Mammary epithelial cell (primary cell): ENCODE results near the gene PRKCQ.

Experiments
- EZH2 ChIP-seq: IDR thresholded peaks from 2 replicates; pipeline ENCODE4 v1.6.1; 2012; ENCODE audit warnings: low read length, inconsistent platforms, borderline replicate concordance
- TF ChIP-seq, protein P1 (sequence below), 2 donors: IDR thresholded peaks in 1 of 2; conservative IDR thresholded peaks in 1 of 2; 2 replicates each; pipeline ENCODE4 v1.5.1; 2011 to 2012; ENCODE audit warnings: inconsistent platforms in 2 of 2, low read length in 2 of 2, mild to moderate bottlenecking in 2 of 2, control low read depth in 1 of 2, low read depth in 1 of 2; ENCODE audit not compliant: insufficient read depth in 1 of 2; ENCODE audit errors: extremely low read depth in 1 of 2

DNA sequence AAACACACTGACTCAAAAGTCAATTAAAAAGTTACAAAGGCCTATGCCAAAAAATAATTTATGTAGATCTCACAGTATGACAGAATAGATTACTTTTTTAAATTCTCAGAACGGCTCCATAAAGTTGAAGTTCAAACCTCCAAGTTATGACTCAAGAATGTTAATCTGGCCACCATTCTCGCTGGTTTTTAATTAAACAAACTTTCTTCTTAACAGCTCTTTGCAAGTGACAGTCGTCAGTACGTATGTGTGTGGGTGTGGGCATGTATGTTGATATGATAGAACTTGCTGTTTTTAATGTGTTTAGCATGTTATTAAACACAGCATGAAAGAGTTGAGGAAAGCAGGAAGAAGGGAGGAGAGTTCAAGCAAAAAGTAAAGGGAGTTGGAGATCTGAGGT, 18.5 kb downstream of the PRKCQ start:
- TF ChIP-seq, protein P1, sequence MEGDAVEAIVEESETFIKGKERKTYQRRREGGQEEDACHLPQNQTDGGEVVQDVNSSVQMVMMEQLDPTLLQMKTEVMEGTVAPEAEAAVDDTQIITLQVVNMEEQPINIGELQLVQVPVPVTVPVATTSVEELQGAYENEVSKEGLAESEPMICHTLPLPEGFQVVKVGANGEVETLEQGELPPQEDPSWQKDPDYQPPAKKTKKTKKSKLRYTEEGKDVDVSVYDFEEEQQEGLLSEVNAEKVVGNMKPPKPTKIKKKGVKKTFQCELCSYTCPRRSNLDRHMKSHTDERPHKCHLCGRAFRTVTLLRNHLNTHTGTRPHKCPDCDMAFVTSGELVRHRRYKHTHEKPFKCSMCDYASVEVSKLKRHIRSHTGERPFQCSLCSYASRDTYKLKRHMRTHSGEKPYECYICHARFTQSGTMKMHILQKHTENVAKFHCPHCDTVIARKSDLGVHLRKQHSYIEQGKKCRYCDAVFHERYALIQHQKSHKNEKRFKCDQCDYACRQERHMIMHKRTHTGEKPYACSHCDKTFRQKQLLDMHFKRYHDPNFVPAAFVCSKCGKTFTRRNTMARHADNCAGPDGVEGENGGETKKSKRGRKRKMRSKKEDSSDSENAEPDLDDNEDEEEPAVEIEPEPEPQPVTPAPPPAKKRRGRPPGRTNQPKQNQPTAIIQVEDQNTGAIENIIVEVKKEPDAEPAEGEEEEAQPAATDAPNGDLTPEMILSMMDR (conservative IDR thresholded peaks at IDR 0.05 in 1 of 2, IDR thresholded peaks at IDR 0.05 in 1 of 2; ENCODE audit: extremely low read depth in 1 of 2, insufficient read depth in 1 of 2, low read depth in 1 of 2, low read length in 2 of 2): no peak
- no peak for TF ChIP-seq EZH2
